ENCODE measurements around the gene TPH1.
"Not testable (repeated sequence)": the region's sequence is repeated elsewhere in the genome, so short reads cannot be mapped to it uniquely, and the experiment has no call there.

Gene TPH1

DNA sequence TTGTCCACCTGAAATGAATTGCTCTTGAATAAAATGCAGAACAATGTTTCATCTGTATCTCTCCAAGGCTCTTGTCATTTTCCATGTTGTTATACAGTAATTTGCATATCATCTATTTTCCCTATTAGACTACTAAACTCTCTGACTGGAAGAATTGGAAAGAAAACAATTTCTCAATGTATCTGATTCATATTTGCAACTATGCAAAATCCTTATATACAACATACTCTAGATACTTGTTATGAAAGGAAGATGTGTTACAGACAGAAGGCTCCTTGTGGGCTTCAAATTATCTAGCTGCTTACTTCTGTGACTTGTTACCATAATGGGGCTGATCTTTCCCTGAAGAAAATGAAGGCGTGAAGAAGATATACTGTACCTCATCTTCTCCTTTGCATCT lies 23.6 kb downstream of the TPH1 start:
- DNase-seq (ENCODE audit: extremely low read depth in 1 of 2, low read depth in 1 of 2) = no peak

DNA sequence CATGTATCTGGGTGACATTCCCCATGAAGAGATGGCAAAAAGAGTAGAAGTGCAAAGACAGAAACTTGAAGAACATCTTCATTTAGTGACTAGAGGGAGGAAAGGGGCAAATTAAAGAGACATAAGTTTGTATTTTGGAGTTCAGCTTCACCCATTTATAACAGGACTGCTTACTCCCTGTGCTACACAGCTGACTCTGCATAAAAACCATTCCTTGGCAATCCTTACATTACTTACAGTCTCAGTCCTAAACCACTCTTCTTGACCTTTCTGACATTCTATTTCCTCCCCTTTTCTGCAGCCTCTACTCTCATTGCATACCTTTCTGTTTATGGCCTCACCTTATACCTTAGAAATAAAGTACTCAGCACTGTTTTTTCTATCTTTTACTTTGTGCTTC lies 26.4 kb downstream of the TPH1 start:
- no peak for DNase-seq (ENCODE audit: extremely low read depth in 1 of 2, low read depth in 1 of 2)

- DNase-seq (ENCODE audit: extremely low read depth in 1 of 2, low read depth in 1 of 2) = no peak
Observed at GRCh38 chr11:18016789-18017188, 29.3 kb downstream of the TPH1 start.

- DNase-seq (ENCODE audit: extremely low read depth in 1 of 2, low read depth in 1 of 2) = no peak
Observed at GRCh38 chr11:18014876-18015275, 31.2 kb downstream of the TPH1 start.

DNA sequence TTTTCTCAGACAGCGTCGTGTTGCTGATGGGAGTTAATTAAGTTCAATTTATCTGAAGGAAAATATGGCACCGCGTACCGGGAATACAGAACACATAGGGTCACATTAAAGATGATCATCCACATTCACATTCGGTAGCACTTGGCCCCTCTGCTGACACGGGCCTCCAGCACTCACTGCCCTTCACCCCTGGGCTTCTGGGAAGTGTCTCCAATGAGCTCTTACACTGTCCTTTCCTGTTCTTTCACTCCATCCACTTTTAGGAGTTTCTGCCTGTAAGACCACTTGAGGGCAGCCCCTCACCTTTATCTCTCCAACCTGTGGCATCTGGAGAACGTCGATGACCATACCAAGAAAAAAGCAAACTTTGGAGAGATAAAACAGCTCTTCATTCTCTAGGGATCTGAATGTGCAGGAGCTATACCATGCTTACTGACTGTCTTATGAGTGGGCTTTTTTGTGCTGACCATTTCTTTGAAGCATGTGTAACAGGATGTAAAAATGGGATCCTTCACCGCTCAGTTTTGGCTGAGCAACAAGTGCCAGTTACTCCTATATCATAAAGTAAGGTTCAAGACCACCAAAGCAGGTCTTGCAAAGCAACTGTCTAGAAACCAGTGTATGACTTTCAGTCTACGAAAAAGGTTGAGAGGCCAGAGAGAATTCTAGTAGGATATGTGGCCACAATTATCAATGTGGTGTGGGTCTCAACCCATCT lies 32.1 kb downstream of the TPH1 start:
- no peak for DNase-seq (ENCODE audit: extremely low read depth in 1 of 2, low read depth in 1 of 2)

DNA sequence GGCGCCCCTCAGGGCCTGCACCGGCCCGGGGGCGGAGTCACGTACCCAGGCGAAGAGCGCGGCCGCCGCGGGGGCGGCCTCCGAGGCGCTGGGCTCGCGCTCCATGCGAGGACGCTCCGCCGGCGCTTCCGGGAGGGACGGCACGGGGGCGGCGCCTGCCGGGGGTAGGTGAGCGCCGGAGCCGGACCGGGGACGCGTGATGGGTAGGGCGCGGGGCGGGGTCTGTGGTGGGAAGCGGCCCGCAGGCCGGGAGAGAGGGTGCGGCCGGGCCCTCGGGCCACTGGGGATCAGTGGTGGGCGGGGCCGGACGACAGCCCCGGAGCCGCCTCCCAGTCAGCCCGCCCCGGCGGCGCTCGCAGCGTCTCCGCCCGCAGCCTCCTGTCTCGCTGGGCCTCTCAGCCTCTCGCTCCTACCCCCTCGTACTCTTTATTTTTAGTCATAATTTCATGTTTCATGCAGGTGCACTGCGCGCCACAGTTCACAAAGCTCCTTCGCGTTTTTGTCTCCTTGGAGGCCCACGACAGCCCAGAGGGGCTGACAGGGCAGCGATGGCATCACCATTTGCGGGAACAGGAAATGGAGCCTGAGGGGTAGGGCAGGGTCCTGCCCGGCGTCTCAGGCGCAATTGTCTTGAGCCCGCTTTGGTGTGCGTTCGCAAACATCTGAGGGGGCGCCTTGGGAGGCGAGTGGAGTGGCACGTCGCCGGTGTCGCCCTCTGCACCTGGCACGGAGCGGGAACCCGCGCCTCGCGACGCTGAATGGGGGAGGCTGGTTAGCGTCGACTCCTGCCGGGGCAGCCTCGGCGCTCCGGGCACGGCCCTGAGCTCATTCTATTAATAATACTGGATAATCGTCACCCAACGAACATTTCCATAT lies 32.9 kb downstream of the TPH1 start, which contains the start of gene SERGEF:
SERGEF (minus strand) TSS at position 142 of the 876 bp plus-strand sequence; CDS start at position 105, 37 bp downstream.
- peak; percentile 91 for DNase-seq (ENCODE audit: extremely low read depth in 1 of 2, low read depth in 1 of 2)

GRCh38 chr11:18012122-18012905 lies 33.8 kb downstream of the TPH1 start:
- peak in 1 of 2 donors; percentile 5 for DNase-seq (ENCODE audit: extremely low read depth in 1 of 2, low read depth in 1 of 2)

- no peak for DNase-seq (ENCODE audit: extremely low read depth in 1 of 2, low read depth in 1 of 2)
Observed at GRCh38 chr11:18011633-18012032, 34.4 kb downstream of the TPH1 start.

GRCh38 chr11:18010977-18011586 lies 35.0 kb downstream of the TPH1 start:
- no peak for DNase-seq (ENCODE audit: extremely low read depth in 1 of 2, low read depth in 1 of 2)

- DNase-seq (ENCODE audit: extremely low read depth in 1 of 2, low read depth in 1 of 2) = no peak
Observed at GRCh38 chr11:18010121-18010670, 35.9 kb downstream of the TPH1 start.

DNA sequence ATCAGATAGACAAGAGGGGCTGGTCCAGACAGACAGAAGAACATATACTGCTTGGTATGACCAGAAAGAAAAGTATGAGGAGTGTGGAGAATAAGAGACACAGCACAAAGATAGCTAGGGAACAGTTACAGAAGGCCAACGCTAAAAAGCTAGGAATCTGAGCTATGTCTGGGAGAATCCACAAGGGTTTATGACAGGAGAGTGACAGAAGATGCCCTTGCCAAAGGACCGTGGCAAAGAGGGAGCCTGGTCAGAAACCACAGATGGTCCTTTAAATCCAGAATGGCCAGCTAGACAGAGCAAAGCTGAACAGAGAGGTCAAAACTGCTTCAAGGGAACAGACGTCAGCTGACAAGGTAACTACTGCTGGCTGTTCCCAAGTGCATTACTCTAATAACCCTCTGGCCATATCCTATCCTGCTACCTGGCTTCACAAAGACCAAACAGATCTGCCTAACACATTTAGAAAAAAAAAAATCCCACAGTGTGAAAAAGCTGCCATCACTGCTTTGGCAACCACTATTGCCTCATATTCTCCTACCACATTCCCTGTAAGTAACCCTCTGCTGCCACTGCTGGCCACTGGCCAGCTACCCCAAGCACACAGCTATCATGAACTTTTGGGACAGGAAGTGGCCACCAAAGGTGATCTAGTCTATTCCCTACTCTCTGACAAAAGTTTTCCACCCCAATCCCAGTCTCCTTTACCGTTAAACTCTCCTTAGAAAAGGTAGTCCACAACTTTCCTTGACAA lies 40.5 kb downstream of the TPH1 start:
- no peak for DNase-seq (ENCODE audit: extremely low read depth in 1 of 2, low read depth in 1 of 2)

- DNase-seq (ENCODE audit: extremely low read depth in 1 of 2, low read depth in 1 of 2) = no peak
Observed at GRCh38 chr11:18001191-18001590, 44.9 kb downstream of the TPH1 start.

DNA sequence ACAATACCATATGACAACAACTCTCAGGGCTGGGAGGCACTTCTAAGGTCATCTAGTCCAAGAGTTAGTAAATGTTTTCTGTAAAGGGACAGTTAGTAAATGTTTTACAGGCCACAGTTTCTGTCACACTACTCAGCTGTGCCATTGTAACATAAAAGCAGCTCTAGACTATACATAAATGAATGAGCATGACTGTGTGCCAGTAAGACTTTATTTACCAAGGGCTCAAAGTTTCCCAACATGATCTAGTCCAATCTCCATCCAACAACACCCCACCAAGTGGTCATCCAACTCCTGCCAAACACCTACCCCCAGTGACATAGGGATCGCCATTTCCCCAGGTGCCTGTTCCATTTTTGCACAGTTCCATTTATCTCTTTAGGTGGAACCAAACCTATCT lies 45.3 kb downstream of the TPH1 start:
- no peak for DNase-seq (ENCODE audit: extremely low read depth in 1 of 2, low read depth in 1 of 2)

DNA sequence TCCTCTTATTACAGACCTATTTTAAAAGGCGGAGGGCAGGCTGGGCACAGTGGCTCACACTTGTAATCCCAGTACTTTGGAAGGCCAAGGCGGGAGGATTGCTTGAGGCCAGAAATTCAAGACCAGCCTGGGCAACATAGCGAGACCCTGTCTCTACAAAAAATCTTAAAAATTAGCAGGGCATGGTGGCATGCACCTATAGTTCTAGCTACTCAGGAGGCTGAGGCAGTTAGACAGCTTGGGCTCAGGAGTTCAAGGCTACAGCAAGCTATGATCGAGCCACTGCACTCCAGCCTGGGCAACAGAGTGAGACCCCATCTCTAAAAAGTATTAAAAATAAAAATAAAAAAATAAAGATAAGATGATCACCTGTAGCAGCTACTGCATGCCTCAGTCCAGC lies 45.9 kb downstream of the TPH1 start:
- not testable (repeated sequence) for DNase-seq (ENCODE audit: extremely low read depth in 1 of 2, low read depth in 1 of 2)
